GM20000 (cell line): ENCODE data around the gene SLAMF8.

Source experiments
- DNase-seq: peaks from one replicate; pipeline ENCODE4 v3.0.0; 2012; ENCODE audit warnings: low spot score
- CTCF ChIP-seq: IDR thresholded peaks from 2 replicates; pipeline ENCODE4 v1.5.1; 2012; ENCODE audit warnings: mild to moderate bottlenecking, control low read depth; ENCODE audit errors: extremely low read depth, missing control alignments

SLAMF8 gene

DNA sequence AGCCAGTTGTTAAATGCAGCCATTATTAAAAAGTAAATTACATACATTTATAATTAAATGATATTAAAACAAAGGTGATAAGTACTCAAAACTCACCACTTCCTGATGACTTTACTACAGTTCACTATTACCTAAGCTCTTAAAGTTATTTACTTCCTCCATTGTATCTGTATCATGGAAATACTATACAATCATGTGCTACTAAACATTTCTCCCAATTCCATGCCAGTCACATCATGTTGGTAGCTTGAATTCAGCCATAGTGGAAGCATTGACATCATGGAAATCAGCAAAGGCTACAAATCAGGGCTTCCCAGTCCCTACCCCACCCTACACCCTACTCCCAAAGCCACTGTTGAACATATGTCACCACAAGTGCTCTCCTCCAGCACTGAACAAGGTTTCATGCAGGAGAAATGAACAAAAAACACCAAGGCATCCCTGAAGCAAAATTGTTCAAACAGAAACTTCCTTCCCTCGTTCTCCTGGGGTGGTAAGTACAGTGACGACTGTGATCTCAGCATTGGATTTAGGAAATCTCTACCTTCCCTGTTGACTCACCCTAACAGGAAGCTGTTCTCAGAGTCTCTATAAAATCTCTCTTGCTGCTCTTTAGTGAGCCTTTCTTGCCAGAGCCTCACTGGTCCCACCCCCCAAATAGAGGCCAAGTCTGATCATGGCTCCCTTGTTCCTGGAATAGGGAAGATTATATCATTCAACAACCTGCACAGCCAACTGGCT lies 23.1 kb downstream of the SLAMF8 start:
- DNase-seq: no peak
- no peak for TF ChIP-seq CTCF

DNA sequence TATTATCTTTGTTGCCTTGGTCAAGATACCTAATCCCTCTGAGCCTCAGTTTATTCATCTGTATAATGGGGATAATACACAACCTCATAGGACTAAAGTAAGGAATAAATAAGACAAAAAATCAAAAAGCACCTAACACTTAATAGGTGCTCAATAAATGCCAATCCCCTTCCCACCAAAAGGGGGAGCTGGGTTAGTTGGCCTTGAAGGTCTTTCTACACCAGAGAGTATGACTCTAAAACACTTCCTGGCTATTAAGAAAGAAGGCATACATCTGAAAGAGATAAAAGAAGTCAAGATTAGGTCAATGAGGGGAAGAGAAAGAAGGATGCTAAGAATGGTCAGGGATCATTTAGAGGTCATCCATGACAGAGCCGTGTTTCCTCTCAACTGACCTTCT lies 24.7 kb downstream of the SLAMF8 start:
- TF ChIP-seq CTCF: no peak
- no peak for DNase-seq

DNA sequence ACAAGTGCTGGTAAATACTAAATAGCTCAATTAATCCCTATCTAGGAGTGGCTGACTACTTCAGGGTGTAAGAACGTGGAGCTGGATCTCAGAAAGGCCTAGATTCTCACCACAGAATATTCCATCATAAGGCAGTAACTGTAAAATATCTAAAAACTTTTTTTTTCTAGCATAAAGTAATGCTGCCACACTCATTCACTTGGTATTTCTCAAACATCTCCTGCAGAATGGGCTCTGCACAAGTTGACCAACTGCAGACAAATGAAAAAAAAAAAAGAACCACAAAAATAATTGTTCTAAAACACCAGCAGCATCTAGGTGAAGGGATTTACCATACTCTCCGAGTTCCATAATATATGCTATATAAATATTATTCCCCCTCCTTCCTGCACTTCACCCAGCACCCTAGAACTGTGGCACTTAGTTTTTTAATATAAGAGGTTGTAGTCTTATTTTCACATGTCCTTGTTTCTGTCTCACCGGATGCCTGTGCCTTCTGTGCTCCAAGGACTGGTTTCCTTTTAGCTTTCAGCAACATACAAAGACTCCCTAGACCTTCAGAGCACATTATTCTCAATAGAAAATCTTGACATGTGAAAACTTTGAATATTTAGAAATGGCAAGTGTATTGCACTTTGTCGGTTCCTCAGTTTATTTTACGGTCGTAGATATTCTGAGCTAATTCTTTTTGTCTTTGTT lies 26.9 kb downstream of the SLAMF8 start:
- no peak for DNase-seq
- no peak for TF ChIP-seq CTCF

DNA sequence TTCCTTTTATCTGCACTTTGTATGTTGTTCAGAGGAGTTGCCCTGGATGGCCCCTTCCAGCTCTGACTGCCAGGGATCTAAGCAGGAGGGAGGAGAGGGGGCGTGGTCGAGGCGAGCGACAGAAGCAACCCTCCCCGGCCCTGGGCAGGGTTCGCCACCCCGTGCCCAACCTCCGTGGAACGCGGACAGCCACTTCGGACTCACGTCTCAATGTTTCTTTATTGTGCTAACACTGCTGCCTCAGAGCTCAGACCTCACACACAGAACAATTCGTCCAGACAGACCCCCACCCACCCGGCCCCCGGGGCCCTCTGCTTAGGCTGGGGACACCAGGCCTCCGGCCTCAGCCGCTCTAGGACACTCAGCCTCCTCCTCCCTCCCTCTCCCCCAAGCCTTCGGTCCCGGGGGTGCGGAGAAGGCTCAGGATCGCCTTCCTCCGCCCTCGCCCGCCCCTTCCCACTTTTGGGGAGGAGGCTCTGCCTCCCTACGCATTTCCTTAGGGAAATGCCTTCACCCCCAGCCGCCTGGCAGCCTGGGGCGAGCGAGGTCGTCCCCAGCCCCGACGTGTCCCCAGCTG lies 27.5 kb downstream of the SLAMF8 start:
- no peak for DNase-seq
- TF ChIP-seq CTCF: no peak

- TF ChIP-seq CTCF: no peak
- peak; percentile 77 for DNase-seq
Measured at GRCh38 chr1:159854693-159855192, 28.1 kb downstream of the SLAMF8 start.

- TF ChIP-seq CTCF: no peak
- no peak for DNase-seq
Measured at GRCh38 chr1:159855709-159856108, 29.0 kb downstream of the SLAMF8 start.

DNA sequence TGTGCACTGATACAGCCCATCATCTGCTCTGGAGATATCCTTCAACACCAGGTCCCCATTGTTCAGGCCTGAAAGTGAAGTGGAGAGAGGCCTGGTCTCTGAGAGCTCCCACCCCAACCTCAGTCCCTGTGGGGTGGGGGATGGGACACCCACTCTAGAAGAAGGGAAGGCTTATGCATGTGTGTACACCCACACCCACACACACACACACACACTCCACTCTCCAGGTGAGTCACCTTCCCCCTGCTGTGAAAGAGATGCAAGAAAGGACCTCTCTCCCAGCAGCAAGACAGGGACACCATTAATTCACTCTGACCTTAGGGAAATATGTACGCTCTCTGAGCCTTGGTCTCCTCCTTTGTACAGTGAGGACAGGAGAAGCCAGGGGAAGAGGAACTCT lies 29.9 kb downstream of the SLAMF8 start:
- no peak for DNase-seq

More for the DNA sequence above, 29.9 kb downstream of the SLAMF8 start:
- TF ChIP-seq CTCF: no peak
